Nephron (organoid): ENCODE data around the gene LSM8.

Source experiments
- H3K27ac Mint-ChIP-seq, 3 experiments: 2 replicates each; pipeline ENCODE4 v1.8.0; 2020; ENCODE audit warnings: mixed read lengths in 3 of 3, mild to moderate bottlenecking in 2 of 3, moderate library complexity in 1 of 3
- H3K27me3 Mint-ChIP-seq: 2 replicates; pipeline ENCODE4 v1.8.0; 2021; ENCODE audit warnings: low read depth, mild to moderate bottlenecking, moderate library complexity, mixed read lengths
- H3K36me3 Mint-ChIP-seq: 2 replicates; pipeline ENCODE4 v1.8.0; 2020; ENCODE audit warnings: low read depth, mixed read lengths
- H3K4me1 Mint-ChIP-seq: 2 replicates; pipeline ENCODE4 v1.8.0; 2020; ENCODE audit warnings: mixed read lengths
- H3K4me3 Mint-ChIP-seq, 3 experiments: 2 replicates each; pipeline ENCODE4 v1.8.0; 2020; ENCODE audit warnings: mild to moderate bottlenecking in 3 of 3, mixed read lengths in 3 of 3, moderate library complexity in 2 of 3
- H3K9me3 Mint-ChIP-seq: 2 replicates; pipeline ENCODE4 v1.8.0; 2020; ENCODE audit warnings: mixed read lengths
- TF ChIP-seq, protein P1 (sequence below), 3 experiments: fragments of 200-600 bp; sonication (generic); IDR thresholded peaks; one replicate each; pipeline ENCODE4 v1.5.0; 2021; ENCODE audit warnings: antibody characterized with exemption in 3 of 3; ENCODE audit not compliant: unreplicated experiment in 3 of 3

Gene LSM8

DNA sequence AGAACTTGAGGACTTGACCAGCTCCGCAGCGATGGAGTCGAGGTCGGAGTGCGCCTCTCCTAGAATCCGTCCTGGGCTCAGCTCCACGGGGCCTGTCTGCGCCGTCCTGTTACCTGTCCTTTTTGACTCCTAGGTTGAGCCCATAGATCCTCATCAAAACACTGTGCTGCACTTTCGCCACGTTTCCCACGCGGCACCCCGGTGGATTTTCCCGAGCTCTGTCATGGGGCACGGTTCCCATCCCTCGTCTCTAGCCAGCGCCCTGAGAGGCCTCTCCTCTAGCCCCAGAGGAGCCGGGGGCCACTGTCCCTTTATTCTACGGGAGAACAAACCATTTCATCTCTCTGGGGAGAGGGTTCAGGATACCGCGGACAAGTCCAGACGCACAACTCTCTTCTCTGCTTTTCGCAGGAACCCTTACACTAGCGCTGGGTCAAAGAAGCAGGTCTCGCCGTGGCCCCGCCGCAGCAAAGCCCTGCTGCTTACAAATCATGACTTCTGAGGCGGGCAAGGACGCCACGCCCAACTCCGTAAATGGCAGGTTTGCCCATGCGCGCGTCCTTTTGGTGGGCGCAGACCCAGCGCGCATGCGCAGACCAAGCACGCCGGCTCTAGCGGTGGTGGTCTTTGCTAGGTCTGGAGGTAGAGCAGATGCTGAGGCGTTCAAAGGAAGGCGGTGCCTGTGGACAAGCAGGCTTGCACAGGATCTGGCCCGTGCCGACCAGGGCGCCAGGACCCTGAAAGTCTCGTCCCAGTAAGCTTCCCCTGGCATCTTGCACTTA is 30.3 kb downstream of the LSM8 start:
- TF ChIP-seq, protein P1, sequence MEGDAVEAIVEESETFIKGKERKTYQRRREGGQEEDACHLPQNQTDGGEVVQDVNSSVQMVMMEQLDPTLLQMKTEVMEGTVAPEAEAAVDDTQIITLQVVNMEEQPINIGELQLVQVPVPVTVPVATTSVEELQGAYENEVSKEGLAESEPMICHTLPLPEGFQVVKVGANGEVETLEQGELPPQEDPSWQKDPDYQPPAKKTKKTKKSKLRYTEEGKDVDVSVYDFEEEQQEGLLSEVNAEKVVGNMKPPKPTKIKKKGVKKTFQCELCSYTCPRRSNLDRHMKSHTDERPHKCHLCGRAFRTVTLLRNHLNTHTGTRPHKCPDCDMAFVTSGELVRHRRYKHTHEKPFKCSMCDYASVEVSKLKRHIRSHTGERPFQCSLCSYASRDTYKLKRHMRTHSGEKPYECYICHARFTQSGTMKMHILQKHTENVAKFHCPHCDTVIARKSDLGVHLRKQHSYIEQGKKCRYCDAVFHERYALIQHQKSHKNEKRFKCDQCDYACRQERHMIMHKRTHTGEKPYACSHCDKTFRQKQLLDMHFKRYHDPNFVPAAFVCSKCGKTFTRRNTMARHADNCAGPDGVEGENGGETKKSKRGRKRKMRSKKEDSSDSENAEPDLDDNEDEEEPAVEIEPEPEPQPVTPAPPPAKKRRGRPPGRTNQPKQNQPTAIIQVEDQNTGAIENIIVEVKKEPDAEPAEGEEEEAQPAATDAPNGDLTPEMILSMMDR (IDR thresholded peaks at IDR 0.05; ENCODE audit: unreplicated experiment in 3 of 3) = no peak
- H3K4me3 Mint-ChIP-seq = no peak overlapping the region
- H3K9me3 Mint-ChIP-seq = no peaks in the 10 kb centered on the region
- no peaks in the 10 kb centered on the region for H3K27me3 Mint-ChIP-seq
- H3K27ac Mint-ChIP-seq = no peak overlapping the region
- H3K36me3 Mint-ChIP-seq = no peaks in the 10 kb centered on the region
- H3K4me1 Mint-ChIP-seq = no peaks in the 10 kb centered on the region

DNA sequence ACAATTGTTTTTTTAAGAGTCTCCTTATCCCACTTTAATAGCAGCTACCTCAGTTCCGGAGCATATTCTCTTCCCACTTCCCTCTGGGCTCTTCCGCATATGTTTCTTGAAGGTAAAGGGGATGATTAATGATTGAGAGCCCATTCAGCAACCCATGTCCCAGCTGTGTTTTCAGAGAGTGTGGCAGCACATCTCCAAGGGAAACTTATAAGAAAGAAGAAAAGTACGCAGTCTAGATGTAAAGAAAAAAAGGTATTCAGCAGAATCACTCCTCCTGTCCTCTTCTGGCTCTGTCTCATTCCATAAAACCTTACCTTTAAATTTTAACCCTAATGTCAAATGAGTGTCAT is 30.8 kb downstream of the LSM8 start:
- H3K36me3 Mint-ChIP-seq = no peaks in the 10 kb centered on the region
- no peak overlapping the region for H3K4me3 Mint-ChIP-seq
- no peak overlapping the region for H3K27ac Mint-ChIP-seq
- H3K4me1 Mint-ChIP-seq = no peaks in the 10 kb centered on the region
- TF ChIP-seq, protein P1 (IDR thresholded peaks at IDR 0.05; ENCODE audit: unreplicated experiment in 3 of 3) = no peak
- no peaks in the 10 kb centered on the region for H3K9me3 Mint-ChIP-seq
- no peaks in the 10 kb centered on the region for H3K27me3 Mint-ChIP-seq

DNA sequence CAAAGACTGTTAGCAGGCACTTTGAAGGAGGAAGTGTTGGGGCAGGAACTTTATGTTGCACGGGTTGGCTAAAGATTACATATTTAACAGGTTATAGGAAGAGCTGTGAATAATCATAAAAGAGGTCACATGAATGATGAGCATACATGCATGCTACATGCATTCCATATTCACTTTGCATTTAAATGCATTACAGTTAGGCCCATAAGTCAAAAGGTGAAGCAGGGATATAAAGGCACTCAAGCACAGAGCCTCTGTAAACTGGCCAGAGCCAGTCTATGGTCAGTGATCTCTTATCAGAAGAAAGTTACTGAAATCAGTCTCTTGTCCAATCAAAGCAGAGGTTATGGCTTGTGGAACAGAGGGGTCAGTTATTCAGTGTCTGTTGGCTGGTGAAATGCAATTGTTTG is 33.3 kb downstream of the LSM8 start:
- TF ChIP-seq, protein P1 (IDR thresholded peaks at IDR 0.05; ENCODE audit: unreplicated experiment in 3 of 3) = no peak
- Mint-ChIP-seq H3K36me3 (no peaks in the 10 kb centered on the region), H3K27me3 (no peaks in the 10 kb centered on the region), H3K27ac (no peak overlapping the region), H3K4me3 (no peak overlapping the region), H3K9me3 (no peaks in the 10 kb centered on the region), H3K4me1 (no peaks in the 10 kb centered on the region)

DNA sequence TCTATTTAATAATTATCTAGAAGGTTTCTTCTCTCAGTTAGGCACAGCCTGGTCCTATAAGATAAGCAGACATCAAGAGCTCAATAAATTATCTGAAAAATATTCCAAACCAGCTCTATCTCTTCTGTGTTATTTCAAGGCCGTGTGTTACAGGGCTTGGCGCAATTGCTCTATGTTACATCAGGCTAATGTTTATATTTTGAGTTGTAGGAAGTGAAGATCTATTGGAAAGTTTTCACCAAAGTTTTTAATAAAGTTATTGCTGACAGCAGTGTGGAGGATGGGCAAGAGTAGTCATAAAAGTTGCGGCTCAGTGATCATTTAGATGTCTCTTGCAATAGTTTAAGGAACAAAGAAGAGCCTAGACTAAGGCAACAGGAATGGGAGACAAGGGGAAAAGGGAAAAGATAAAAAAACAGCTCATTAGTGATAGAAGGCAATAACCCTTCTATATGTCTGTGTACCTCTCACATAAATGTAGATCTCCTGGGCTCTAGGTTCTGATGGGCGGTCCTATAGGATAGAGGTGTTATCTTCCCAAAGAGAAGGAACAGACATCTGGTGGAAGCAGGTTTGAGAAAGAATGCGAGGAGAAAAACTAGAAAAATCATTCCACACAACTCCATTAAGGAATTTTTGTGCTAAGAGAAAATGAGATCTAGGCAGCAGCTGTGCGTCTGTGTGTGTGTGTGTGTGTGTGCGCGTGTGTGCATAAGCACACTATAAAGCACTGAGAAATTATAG is 34.6 kb downstream of the LSM8 start:
- no peaks in the 10 kb centered on the region for H3K36me3 Mint-ChIP-seq
- no peak overlapping the region for H3K27ac Mint-ChIP-seq
- H3K27me3 Mint-ChIP-seq = no peaks in the 10 kb centered on the region
- no peak overlapping the region for H3K4me3 Mint-ChIP-seq
- H3K9me3 Mint-ChIP-seq = no peaks in the 10 kb centered on the region
- TF ChIP-seq, protein P1 (IDR thresholded peaks at IDR 0.05; ENCODE audit: unreplicated experiment in 3 of 3) = no peak
- no peaks in the 10 kb centered on the region for H3K4me1 Mint-ChIP-seq

DNA sequence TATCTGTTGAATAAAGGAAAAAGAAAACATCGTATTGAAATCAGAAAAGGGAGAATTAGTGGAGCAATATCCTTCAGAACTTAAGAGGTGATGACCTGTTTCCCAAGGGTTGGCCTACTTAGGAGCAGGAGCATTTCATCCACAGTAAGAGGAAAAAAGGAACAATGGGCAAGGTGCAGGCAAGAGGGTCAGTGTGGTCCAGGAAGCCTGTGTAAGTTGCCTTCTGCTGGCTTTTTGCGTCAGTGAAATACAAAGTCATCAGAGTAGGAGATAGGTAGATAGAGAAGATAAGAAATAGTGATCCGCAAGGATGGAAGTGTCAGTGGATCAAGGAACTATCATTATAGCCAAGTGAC is 35.2 kb downstream of the LSM8 start:
- Mint-ChIP-seq H3K27me3 (no peaks in the 10 kb centered on the region), H3K27ac (no peak overlapping the region), H3K4me1 (no peaks in the 10 kb centered on the region), H3K9me3 (no peaks in the 10 kb centered on the region), H3K36me3 (no peaks in the 10 kb centered on the region), H3K4me3 (no peak overlapping the region)
- TF ChIP-seq, protein P1 (IDR thresholded peaks at IDR 0.05; ENCODE audit: unreplicated experiment in 3 of 3) = no peak

DNA sequence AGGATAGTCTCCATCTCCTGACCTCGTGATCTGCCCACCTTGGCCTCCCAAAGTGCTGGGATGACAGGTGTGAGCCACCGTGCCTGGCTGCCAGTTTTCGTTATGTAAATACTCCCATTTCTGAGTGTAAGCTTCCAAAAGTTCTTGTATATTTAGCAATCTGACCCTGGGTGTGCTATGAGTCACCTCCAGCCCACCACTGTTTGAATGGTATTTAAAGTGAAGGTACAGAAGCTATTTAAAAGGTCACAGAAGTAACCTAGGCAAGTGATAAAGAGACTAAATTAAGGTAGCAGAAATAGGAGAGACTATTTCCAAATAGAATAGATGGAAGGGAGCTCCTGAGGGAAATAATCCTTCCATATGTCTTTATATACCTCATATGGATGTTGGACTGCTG is 36.6 kb downstream of the LSM8 start:
- Mint-ChIP-seq H3K4me3 (no peak overlapping the region), H3K27ac (no peak overlapping the region), H3K9me3 (no peaks in the 10 kb centered on the region), H3K4me1 (no peaks in the 10 kb centered on the region), H3K36me3 (no peaks in the 10 kb centered on the region), H3K27me3 (no peaks in the 10 kb centered on the region)
- TF ChIP-seq, protein P1 (IDR thresholded peaks at IDR 0.05; ENCODE audit: unreplicated experiment in 3 of 3) = no peak
